ENCODE data around the gene GPBP1.
"Not testable (repeated sequence)": the region's sequence is repeated elsewhere in the genome, so short reads cannot be mapped to it uniquely, and the experiment has no call there.

Gene GPBP1

GRCh38 chr5:57267805-57268204 lies 93.9 kb downstream of the GPBP1 start:
- in situ Hi-C loops (cut with MboI; ENCODE audit: low sequenced_read_pairs) = no loop called here

GRCh38 chr5:57276353-57276752 lies 102.5 kb downstream of the GPBP1 start:
- in situ Hi-C loops (cut with MboI; ENCODE audit: low sequenced_read_pairs) = loop anchor here (25.0 kb wide), 1 partner anchor 1186 kb away; the partner anchor contains the start of gene PLK2

GRCh38 chr5:57277085-57277484 lies 103.2 kb downstream of the GPBP1 start:
- in situ Hi-C loops (cut with MboI; ENCODE audit: low sequenced_read_pairs) = loop anchor here (25.0 kb wide), 1 partner anchor 1185 kb away; the partner anchor contains the start of gene PLK2

GRCh38 chr5:57280853-57281252 lies 107.0 kb downstream of the GPBP1 start:
- in situ Hi-C loops (cut with MboI; ENCODE audit: low sequenced_read_pairs) = loop anchor here (25.0 kb wide), 1 partner anchor 1181 kb away; the partner anchor contains the start of gene PLK2

- in situ Hi-C loops (cut with MboI; ENCODE audit: low sequenced_read_pairs) = loop anchor here (25.0 kb wide), 1 partner anchor 1177 kb away; the partner anchor contains the start of gene PLK2
Observed at GRCh38 chr5:57285084-57285483, 111.2 kb downstream of the GPBP1 start.

GRCh38 chr5:57291894-57292293 lies 118.0 kb downstream of the GPBP1 start:
- in situ Hi-C loops (cut with MboI; ENCODE audit: low sequenced_read_pairs) = loop anchor here (25.0 kb wide), 1 partner anchor 1170 kb away; the partner anchor contains the start of gene PLK2

GRCh38 chr5:57292336-57292735 lies 118.5 kb downstream of the GPBP1 start:
- in situ Hi-C loops (cut with MboI; ENCODE audit: low sequenced_read_pairs) = loop anchor here (25.0 kb wide), 1 partner anchor 1170 kb away; the partner anchor contains the start of gene PLK2

GRCh38 chr5:57298295-57298984 lies 124.6 kb downstream of the GPBP1 start:
- in situ Hi-C loops (cut with MboI; ENCODE audit: low sequenced_read_pairs) = loop anchor here (25.0 kb wide), 1 partner anchor 1164 kb away; the partner anchor contains the start of gene PLK2

GRCh38 chr5:57298985-57299491 lies 125.2 kb downstream of the GPBP1 start:
- in situ Hi-C loops (cut with MboI; ENCODE audit: low sequenced_read_pairs) = loop anchor here (25.0 kb wide), 1 partner anchor 1163 kb away; the partner anchor contains the start of gene PLK2

- in situ Hi-C loops (cut with MboI; ENCODE audit: low sequenced_read_pairs) = loop anchor here (25.0 kb wide), 1 partner anchor 1162 kb away; the partner anchor contains the start of gene PLK2
Observed at GRCh38 chr5:57299986-57300385, 126.1 kb downstream of the GPBP1 start.

GRCh38 chr5:57302164-57302563 lies 128.3 kb downstream of the GPBP1 start:
- in situ Hi-C loops (cut with MboI; ENCODE audit: low sequenced_read_pairs) = no loop called here

- in situ Hi-C loops (cut with MboI; ENCODE audit: low sequenced_read_pairs) = no loop called here
Observed at GRCh38 chr5:57302643-57303042, 128.8 kb downstream of the GPBP1 start.

GRCh38 chr5:57303985-57304384 lies 130.1 kb downstream of the GPBP1 start:
- in situ Hi-C loops (cut with MboI; ENCODE audit: low sequenced_read_pairs) = no loop called here

- in situ Hi-C loops (cut with MboI; ENCODE audit: low sequenced_read_pairs) = no loop called here
Observed at GRCh38 chr5:57304931-57305330, 131.1 kb downstream of the GPBP1 start.

GRCh38 chr5:57306359-57306758 lies 132.5 kb downstream of the GPBP1 start:
- in situ Hi-C loops (cut with MboI; ENCODE audit: low sequenced_read_pairs) = no loop called here

GRCh38 chr5:57307516-57307915 lies 133.7 kb downstream of the GPBP1 start:
- in situ Hi-C loops (cut with MboI; ENCODE audit: low sequenced_read_pairs) = no loop called here

GRCh38 chr5:57309022-57309421 lies 135.2 kb downstream of the GPBP1 start:
- in situ Hi-C loops (cut with MboI; ENCODE audit: low sequenced_read_pairs) = not testable (repeated sequence)

GRCh38 chr5:57311251-57311650 lies 137.4 kb downstream of the GPBP1 start:
- in situ Hi-C loops (cut with MboI; ENCODE audit: low sequenced_read_pairs) = no loop called here

- in situ Hi-C loops (cut with MboI; ENCODE audit: low sequenced_read_pairs) = no loop called here
Observed at GRCh38 chr5:57311921-57312735, 138.3 kb downstream of the GPBP1 start.

GRCh38 chr5:57313716-57314115 lies 139.9 kb downstream of the GPBP1 start:
- in situ Hi-C loops (cut with MboI; ENCODE audit: low sequenced_read_pairs) = no loop called here
